ENCODE measurements around the gene CFAP46.
"Not testable (repeated sequence)": the region's sequence is repeated elsewhere in the genome, so short reads cannot be mapped to it uniquely, and the experiment has no call there.

Gene CFAP46

GRCh38 chr10:132785723-132786475, 156.5 kb downstream of the CFAP46 start, which contains the start of gene NKX6-2:
Gene NKX6-2, minus strand, starts transcription at chr10:132786147. Its CDS starts 199 bp downstream, at chr10:132785948.
- no peak for DNase-seq

DNA sequence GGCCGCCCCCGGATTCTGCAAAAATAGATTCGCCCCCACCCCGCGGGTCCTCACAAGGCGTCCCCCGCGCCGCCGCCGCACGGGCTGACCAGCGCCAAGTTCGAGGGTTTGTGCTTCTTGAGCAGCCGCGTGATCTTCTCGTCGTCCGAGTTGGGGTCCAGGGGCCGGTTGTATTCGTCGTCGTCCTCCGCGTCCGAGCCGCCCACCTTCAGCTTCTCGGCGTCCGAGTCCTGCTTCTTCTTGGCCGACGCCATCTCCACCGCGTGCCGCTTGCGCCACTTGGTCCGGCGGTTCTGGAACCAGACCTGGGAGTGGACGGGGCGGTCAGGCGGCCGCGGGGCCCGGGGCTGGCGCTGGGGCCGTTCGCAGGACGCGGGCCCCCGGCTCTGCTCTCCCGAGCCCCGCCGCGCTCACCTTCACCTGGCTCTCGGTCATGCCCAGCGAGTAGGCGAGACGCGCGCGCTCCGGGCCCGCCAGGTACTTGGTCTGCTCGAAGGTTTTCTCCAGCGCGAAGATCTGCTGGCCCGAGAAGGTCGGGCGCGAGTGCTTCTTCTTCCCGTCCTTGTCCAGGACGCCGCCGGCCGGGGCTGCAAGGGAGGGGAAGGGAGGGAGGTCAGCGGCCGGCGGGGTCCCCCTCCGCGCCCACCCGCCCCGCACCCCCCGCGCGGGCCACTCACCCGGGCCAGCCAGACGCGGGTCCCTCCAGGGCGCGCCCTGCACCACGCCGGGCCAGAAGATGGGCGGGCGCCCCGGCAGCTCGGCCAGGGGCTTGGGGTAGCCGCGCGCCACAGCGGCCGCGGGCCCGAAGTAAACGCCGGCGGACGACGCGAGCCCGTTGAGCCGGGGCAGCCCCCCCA, 157.3 kb downstream of the CFAP46 start:
- peak; percentile 65 for DNase-seq

GRCh38 chr10:132783940-132784865, 158.2 kb downstream of the CFAP46 start:
- peak; percentile 79 for DNase-seq

DNA sequence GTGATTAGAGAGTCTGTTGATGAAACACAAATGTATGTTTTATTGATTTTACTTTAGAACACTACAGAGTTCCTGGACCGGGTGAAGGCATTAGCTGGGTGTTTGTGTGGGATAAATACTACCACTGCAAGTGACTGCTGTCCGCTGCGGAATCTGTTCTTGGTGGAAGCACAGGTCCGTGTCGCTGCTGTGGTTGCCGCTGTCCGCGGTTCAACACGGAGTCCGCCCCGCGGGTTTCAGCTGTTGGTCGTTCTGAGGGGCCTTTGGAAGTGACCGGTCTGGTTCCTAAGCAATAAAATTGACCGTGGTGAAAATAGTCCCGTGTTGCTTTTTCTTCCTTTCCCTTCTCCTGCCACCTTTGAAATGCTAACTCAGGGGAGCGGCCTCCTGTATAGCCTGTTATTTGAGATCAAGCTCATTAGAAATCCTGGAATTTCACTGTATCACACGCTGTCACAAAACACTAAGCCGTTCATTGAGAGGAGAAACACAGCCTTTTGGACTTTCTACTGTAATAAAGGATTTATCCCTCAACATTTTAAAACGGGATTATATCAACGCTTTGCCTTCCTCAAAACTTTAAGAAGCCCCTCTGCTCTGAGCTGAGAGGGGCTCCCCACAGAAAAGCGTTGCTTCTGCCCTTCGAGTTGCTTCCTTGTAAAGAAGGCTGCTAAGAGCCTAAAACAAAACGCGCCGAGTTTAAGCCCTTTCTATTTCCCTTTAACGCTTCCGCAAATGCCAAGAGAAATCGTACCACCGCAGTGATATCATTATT, 159.0 kb downstream of the CFAP46 start:
- DNase-seq: peak; percentile 76

GRCh38 chr10:132781556-132781955, 160.8 kb downstream of the CFAP46 start:
- no peak for DNase-seq

- no peak for DNase-seq
Measured at GRCh38 chr10:132780356-132780755, 162.0 kb downstream of the CFAP46 start.

DNA sequence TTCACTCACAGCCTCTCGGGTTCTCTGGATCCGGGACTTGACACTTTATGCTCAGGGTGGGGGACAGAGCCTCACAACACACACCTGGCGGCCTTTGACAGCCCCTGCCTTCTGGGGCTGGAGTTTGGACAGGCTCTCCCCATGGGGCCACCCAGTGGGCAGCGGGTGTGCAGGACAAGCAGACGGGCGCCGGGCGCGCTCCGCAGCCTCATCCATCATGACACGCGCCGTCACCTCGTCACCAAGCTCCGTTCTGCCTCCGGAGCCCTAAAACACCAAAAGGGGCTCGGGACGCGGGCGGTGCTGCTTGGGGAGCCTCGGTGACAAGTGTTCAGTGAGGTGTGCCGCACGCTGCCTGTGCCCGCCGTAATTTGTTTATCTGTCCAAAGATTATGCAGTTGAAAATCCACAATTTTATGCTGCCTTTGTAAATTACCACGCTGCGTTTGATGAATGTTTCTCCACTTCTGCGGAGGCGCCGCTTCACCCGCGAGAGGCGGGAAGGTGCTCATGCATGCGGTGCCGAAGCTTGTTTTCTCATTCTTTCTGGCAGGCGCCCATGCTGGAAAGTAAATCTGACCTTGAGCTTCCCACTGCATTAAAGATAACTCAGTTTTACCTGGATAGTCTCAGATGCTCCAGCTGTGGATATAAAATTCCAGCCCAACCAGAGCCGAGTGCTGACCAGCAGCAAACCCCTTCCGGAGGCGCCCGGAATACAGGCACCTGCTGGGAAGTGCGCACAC, 162.6 kb downstream of the CFAP46 start:
- no peak for DNase-seq

DNA sequence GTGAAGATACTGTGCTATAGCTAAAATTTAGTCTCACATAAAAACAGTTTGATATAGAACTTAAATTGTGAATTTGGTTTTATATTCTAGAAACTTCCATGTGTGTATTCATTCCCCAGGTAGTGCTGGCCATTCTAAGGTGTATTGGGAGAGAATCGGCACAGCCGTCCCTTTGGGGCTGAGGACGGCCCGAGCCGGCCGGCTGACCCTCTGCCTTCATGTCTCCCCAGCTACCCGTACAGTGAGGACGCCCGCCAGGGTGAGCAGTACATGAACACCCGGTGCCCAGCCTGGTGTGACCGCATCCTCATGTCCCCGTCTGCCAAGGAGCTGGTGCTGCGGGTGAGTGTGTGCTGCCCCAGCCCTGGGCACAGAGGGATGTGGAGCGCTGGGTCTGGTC, 164.9 kb downstream of the CFAP46 start:
- no peak for DNase-seq

- no peak for DNase-seq
Measured at GRCh38 chr10:132776821-132777220, 165.5 kb downstream of the CFAP46 start.

- DNase-seq: no peak
Measured at GRCh38 chr10:132776186-132776585, 166.2 kb downstream of the CFAP46 start.

- no peak for DNase-seq
Measured at GRCh38 chr10:132774902-132775863, 167.2 kb downstream of the CFAP46 start.

- DNase-seq: no peak
Measured at GRCh38 chr10:132774181-132774901, 168.0 kb downstream of the CFAP46 start.

GRCh38 chr10:132772816-132773215, 169.6 kb downstream of the CFAP46 start:
- not testable (repeated sequence) for DNase-seq

DNA sequence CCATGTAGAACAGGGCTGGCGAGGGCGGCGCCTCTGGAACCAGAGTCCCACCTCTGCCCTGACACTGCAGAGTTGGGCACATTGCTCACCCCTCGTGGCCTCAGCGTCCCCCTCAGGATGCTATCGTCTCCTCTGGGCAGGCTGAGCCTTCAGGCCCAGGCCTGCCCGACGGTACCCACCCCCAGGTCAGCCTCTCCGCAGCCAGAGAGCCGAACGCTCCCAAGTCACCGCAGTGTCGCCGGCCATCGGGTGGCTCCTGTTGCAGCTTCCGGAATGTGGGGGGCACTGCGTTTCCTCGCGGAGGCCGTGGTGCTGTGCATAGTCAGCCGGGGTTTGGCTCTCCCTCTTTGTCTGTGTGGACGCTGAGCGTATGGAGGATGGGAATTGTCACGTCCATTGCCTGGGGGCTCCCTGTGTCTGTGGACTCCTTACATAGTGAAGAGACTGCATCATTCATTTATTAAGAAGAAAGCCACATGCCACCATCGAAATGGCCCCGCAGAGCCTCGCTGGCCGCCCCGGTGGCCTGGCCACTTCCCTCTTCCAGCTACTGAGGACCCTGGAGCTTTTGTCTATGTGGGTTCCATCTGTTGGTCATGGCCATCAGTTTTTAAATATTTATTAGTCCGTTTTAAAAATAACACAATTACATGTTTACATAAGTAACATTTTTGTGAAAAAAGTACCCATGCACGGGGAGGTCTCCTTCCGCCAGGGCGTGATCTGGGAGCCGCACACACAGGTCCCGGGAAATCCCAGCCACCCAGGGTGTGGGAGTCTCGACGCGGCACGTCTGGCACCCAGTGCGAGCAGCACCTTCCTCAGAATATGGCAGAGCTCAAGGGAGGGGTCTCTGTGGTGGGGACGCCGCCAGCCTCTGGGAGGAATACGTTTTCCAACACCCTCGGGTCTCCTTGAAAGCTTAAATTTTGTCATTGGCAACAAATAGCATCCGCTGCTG, 172.0 kb downstream of the CFAP46 start:
- DNase-seq: no peak

DNA sequence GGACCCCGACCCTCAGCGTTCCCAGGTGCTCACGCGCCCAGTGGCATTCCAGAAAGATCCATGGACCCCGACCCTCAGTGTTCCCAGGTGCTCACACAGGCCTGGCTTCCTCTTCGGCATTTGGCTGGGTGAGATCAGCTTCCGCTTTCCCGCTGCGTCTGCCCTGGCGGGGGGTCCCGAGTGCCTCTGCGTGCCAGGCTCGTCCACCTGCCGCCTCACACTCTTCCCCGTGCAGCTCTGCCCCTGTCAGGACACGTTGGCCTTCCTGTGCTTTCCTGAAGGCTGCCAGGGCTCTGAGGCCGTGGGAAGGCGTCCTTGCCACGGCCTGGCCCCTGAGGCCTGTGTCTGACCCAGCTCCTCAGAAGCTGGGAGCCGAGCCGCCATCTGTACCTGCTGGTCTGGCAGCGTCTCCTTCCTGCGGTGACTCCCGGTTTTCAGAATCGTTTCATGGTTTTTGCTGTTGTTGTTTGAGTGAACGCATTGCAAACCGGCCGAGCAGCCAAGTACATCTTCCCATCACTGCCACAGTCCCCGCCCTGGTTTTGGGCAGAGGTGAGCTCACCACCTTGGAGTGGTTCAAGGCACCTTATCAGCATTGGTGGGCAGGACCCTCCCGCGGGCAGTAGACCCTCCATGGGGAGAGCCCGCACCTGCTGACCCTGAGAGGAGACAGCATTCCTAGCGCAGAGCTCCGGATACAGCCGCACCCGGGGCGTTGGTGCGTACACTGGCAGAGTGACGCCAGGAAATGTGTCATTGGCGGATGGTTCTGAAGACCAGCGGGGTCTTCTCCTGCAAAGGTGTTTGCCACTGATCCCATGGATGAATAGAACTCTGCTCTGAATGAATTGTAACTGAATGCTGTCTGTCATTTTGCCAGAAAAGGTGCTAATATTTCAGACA, 173.8 kb downstream of the CFAP46 start:
- DNase-seq: no peak

DNA sequence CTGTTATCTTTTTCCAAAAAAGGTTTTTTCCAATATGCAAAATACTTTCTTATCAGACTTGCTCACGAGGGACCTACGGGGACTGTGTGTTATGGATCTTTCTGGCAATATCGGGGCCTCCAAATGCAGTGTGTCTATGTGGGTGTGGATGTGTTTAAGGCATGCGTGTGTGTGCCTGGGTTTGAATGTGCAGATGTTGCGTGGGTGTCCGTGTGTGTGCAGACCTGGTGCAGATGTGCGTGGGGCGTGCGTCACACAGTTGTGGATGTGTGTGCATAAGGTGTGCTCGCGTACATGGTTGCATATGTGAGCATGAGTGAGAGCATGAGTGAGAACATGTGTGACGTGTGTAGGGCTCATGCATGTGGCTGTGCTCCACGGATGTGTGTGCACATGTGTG, 176.1 kb downstream of the CFAP46 start:
- no peak for DNase-seq

GRCh38 chr10:132765435-132765834, 176.9 kb downstream of the CFAP46 start:
- DNase-seq: no peak

All from retina (tissue), 1 donor.